IMR-90 (cell line): ENCODE measurements around the gene BARD1. TPM values are rescaled to one million over a fixed set of nuclear protein-coding genes. Genes with fewer than 3 reads are reported as not detected.

Experiments
- ATAC-seq: fragments of 200-7000 bp; cut with Tn5 transposase; 2 replicates; pipeline ENCODE4 v1.9.1; 2020; ENCODE audit warnings: low read depth, mild to moderate bottlenecking, moderate library complexity
- BruUV-seq: library from RNA; stranded (reverse); fragments of 400-500 nt; replicated peaks from 2 replicates; lab custom pipeline; 2021; lab: Mats Ljungman, UMichigan
- CTCF ChIA-PET: fragments of 300-600 bp; formaldehyde crosslinking; extraction: SDS; loops from one replicate; lab custom pipeline; 2021; ENCODE audit warnings: antibody characterized with exemption; lab: Yijun Ruan, JAX
- POLR2A ChIA-PET: fragments of 300-600 bp; sonication (Branson Sonifier 250); formaldehyde crosslinking; loops from one replicate; lab custom pipeline; 2022; ENCODE audit warnings: antibody characterized with exemption; ENCODE audit not compliant: unreplicated experiment; lab: Charles Lee
- DNase-seq: peaks from one replicate; pipeline ENCODE4 v3.0.0; 2013
- H2AFZ ChIP-seq: replicated peaks from 2 replicates; pipeline ENCODE3; 2013; ENCODE audit warnings: low read length, mild to moderate bottlenecking; ENCODE audit not compliant: poor library complexity
- H2AK5ac ChIP-seq: 2 replicates; pipeline ENCODE4 v1.6.1; 2013; ENCODE audit warnings: low read depth, low read length, inconsistent platforms
- H2AK9ac ChIP-seq: replicated peaks from 2 replicates; pipeline ENCODE3; 2013; ENCODE audit warnings: mild to moderate bottlenecking, low read depth, low read length, moderate library complexity; ENCODE audit not compliant: poor library complexity
- H2BK120ac ChIP-seq: 2 replicates; pipeline ENCODE4 v1.6.1; 2013; ENCODE audit warnings: low read depth, low read length, inconsistent platforms
- H2BK15ac ChIP-seq: 3 replicates; pipeline ENCODE4 v1.6.1; 2013; ENCODE audit warnings: low read depth, low read length, inconsistent platforms
- H2BK20ac ChIP-seq: 2 replicates; pipeline ENCODE4 v1.6.1; 2013; ENCODE audit warnings: low read depth, mild to moderate bottlenecking, inconsistent platforms, low read length, moderate library complexity
- H2BK5ac ChIP-seq: 2 replicates; pipeline ENCODE4 v1.6.1; 2013; ENCODE audit warnings: mild to moderate bottlenecking, low read depth, low read length, inconsistent platforms; ENCODE audit not compliant: poor library complexity, severe bottlenecking
- H3K14ac ChIP-seq: replicated peaks from 2 replicates; pipeline ENCODE4 v1.6.1; 2013; ENCODE audit warnings: low read depth, low read length, inconsistent platforms
- H3K18ac ChIP-seq: 2 replicates; pipeline ENCODE4 v1.6.1; 2013; ENCODE audit warnings: low read depth, low read length, control low read depth
- H3K23ac ChIP-seq: 2 replicates; pipeline ENCODE4 v1.6.1; 2013; ENCODE audit warnings: low read depth, low read length, inconsistent platforms
- H3K27ac ChIP-seq: 2 replicates; pipeline ENCODE4 v1.5.1; 2013; ENCODE audit warnings: mild to moderate bottlenecking, control low read depth, low read length; ENCODE audit not compliant: insufficient read depth
- H3K27me3 ChIP-seq: 2 replicates; pipeline ENCODE4 v1.6.1; 2013; ENCODE audit warnings: low read length; ENCODE audit not compliant: control insufficient read depth, insufficient read depth
- H3K36me3 ChIP-seq: 2 replicates; pipeline ENCODE4 v1.6.1; 2013; ENCODE audit warnings: low read length, mixed read lengths; ENCODE audit not compliant: control insufficient read depth, insufficient read depth
- H3K4ac ChIP-seq: 2 replicates; pipeline ENCODE4 v1.6.1; 2013; ENCODE audit warnings: low read depth, low read length, inconsistent platforms
- H3K4me1 ChIP-seq: 2 replicates; pipeline ENCODE4 v1.6.1; 2013; ENCODE audit warnings: low read length, mixed read lengths; ENCODE audit not compliant: control insufficient read depth, insufficient read depth
- H3K4me2 ChIP-seq: 2 replicates; pipeline ENCODE4 v1.6.1; 2013; ENCODE audit warnings: low read depth, mild to moderate bottlenecking, control low read depth, low read length, moderate library complexity
- H3K4me3 ChIP-seq: 2 replicates; pipeline ENCODE4 v1.5.1; 2013; ENCODE audit warnings: low read depth, mild to moderate bottlenecking, control low read depth, low read length, moderate library complexity; ENCODE audit not compliant: insufficient read depth
- H3K56ac ChIP-seq: 2 replicates; pipeline ENCODE4 v1.6.1; 2013; ENCODE audit warnings: low read length, inconsistent platforms; ENCODE audit not compliant: insufficient read depth; ENCODE audit errors: extremely low read depth
- H3K79me1 ChIP-seq, 2 experiments: 2 replicates each; pipeline ENCODE4 v1.6.1; 2013; ENCODE audit warnings: low read length in 2 of 2, inconsistent platforms in 1 of 2, low read depth in 1 of 2
- H3K9ac ChIP-seq: 2 replicates; pipeline ENCODE4 v1.6.1; 2013; ENCODE audit warnings: low read depth, low read length, control low read depth
- H3K9me1 ChIP-seq: 2 replicates; pipeline ENCODE4 v1.6.1; 2013; ENCODE audit warnings: low read length, inconsistent platforms; ENCODE audit not compliant: insufficient read depth
- H3K9me3 ChIP-seq: 2 replicates; pipeline ENCODE4 v1.6.1; 2013; ENCODE audit warnings: low read length; ENCODE audit not compliant: control insufficient read depth, insufficient read depth
- H4K20me1 ChIP-seq: 2 replicates; pipeline ENCODE4 v1.6.1; 2013; ENCODE audit warnings: low read length, inconsistent platforms; ENCODE audit not compliant: insufficient read depth
- H4K5ac ChIP-seq: 2 replicates; pipeline ENCODE4 v1.6.1; 2013; ENCODE audit warnings: mild to moderate bottlenecking, low read depth, low read length, control low read depth
- H4K8ac ChIP-seq, 2 experiments: 2 replicates each; pipeline ENCODE4 v1.6.1; 2013; ENCODE audit warnings: low read depth in 2 of 2, low read length in 2 of 2, control low read depth in 1 of 2, inconsistent platforms in 1 of 2
- H4K91ac ChIP-seq: 2 replicates; pipeline ENCODE4 v1.6.1; 2013; ENCODE audit warnings: low read depth, low read length, inconsistent platforms; ENCODE audit not compliant: insufficient read depth
- BHLHE40 ChIP-seq: fragments of 150-350 bp; IDR thresholded peaks from 2 replicates; pipeline ENCODE4 v1.6.1; 2016; ENCODE audit warnings: mild to moderate bottlenecking, low read depth, low read length
- CEBPB ChIP-seq: IDR thresholded peaks from 2 replicates; pipeline ENCODE4 v1.6.1; 2012; ENCODE audit warnings: low read depth, low read length, improper control_type of control experiment
- CHD1 ChIP-seq: IDR thresholded peaks from 2 replicates; pipeline ENCODE4 v1.6.1; 2012; ENCODE audit warnings: low read depth, low read length, improper control_type of control experiment
- CTCF ChIP-seq: conservative IDR thresholded peaks from 2 replicates; pipeline ENCODE4 v1.5.1; 2012; ENCODE audit warnings: mild to moderate bottlenecking, low read depth, low read length, improper control_type of control experiment
- FOS ChIP-seq: fragments of 150-350 bp; IDR thresholded peaks from 2 replicates; pipeline ENCODE4 v1.6.1; 2016; ENCODE audit warnings: low read depth, low read length
- MAFK ChIP-seq: IDR thresholded peaks from 2 replicates; pipeline ENCODE4 v1.6.1; 2012; ENCODE audit warnings: low read depth, low read length, improper control_type of control experiment
- MAZ ChIP-seq: IDR thresholded peaks from 2 replicates; pipeline ENCODE4 v1.6.1; 2012; ENCODE audit warnings: low read depth, mild to moderate bottlenecking, low read length, improper control_type of control experiment, moderate library complexity, borderline replicate concordance
- MXI1 ChIP-seq: IDR thresholded peaks from 2 replicates; pipeline ENCODE4 v1.6.1; 2012; ENCODE audit warnings: low read depth, mild to moderate bottlenecking, low read length, moderate library complexity, borderline replicate concordance
- NFE2L2 ChIP-seq: fragments of 150-350 bp; IDR thresholded peaks from 2 replicates; pipeline ENCODE4 v1.6.1; 2016; ENCODE audit warnings: low read depth, mild to moderate bottlenecking, low read length
- POLR2A ChIP-seq: IDR thresholded peaks from 2 replicates; pipeline ENCODE4 v1.6.1; 2012; ENCODE audit warnings: mild to moderate bottlenecking, low read depth, low read length
- RAD21 ChIP-seq: IDR thresholded peaks from 2 replicates; pipeline ENCODE4 v1.6.1; 2012; ENCODE audit warnings: low read length, improper control_type of control experiment
- RCOR1 ChIP-seq: IDR thresholded peaks from 2 replicates; pipeline ENCODE4 v1.6.1; 2012; ENCODE audit warnings: mild to moderate bottlenecking, low read length, improper control_type of control experiment; ENCODE audit not compliant: insufficient replicate concordance
- RFX5 ChIP-seq: IDR thresholded peaks from 2 replicates; pipeline ENCODE4 v1.8.0; 2012; ENCODE audit warnings: low read depth, mild to moderate bottlenecking, low read length, moderate library complexity
- SMC3 ChIP-seq: fragments of 150-350 bp; IDR thresholded peaks from 2 replicates; pipeline ENCODE4 v1.6.1; 2016; ENCODE audit warnings: low read depth, mild to moderate bottlenecking, antibody characterized with exemption, low read length, moderate library complexity
- USF2 ChIP-seq: fragments of 150-350 bp; IDR thresholded peaks from 2 replicates; pipeline ENCODE4 v1.6.1; 2017; ENCODE audit warnings: mild to moderate bottlenecking, antibody characterized with exemption, low read length, low read depth
- WGBS, 2 experiments: methylation state at CpG; one replicate each; pipeline versions ENCODE4 v1.1.5 to v1.1.7; 2013; ENCODE audit warnings: missing lambda C conversion rate in 2 of 2; ENCODE audit not compliant: insufficient read length in 1 of 2; ENCODE audit errors: extremely low coverage in 2 of 2; 5-methylcytosine and 5-hydroxymethylcytosine counted together
- dilution Hi-C: fragments of 300-500 bp; cut with HindIII; formaldehyde crosslinking; loops from one replicate; pipeline ENCODE4 v1.14.3; 2018; ENCODE audit warnings: low sequenced_read_pairs; ENCODE audit not compliant: unreplicated experiment
- in situ Hi-C: fragments of 300-500 bp; cut with MboI; formaldehyde crosslinking; loops from 3 replicates; pipeline ENCODE4 v1.14.3; 2019; ENCODE audit warnings: low sequenced_read_pairs, inconsistent platforms, mixed read lengths
- intact Hi-C: fragments of 100-400 bp; cut with micrococcal nuclease; formaldehyde crosslinking; loops from 2 replicates; pipeline ENCODE4 v1.10.0; 2022
- polyA plus RNA-seq, 3 experiments: library from polyadenylated mRNA; depleted of rRNA; stranded (reverse); fragments of >200 nt; gene quantifications; 2 replicates each; pipeline ENCODE4 v1.2.3, GENCODE V29; 2012; ENCODE audit warnings: low replicate concordance in 1 of 3
- total RNA-seq: library from RNA; depleted of rRNA; stranded (reverse); fragments of >200 nt; gene quantifications from 2 replicates; pipeline ENCODE4 v1.2.3, GENCODE V29; 2012
- TF ChIP-seq, protein P1 (sequence below): fragments of 150-350 bp; IDR thresholded peaks from 2 replicates; pipeline ENCODE4 v1.6.1; 2016; ENCODE audit warnings: low read depth, mild to moderate bottlenecking, low read length, moderate library complexity, borderline replicate concordance

Gene BARD1
- total and polyA plus RNA-seq, 2 of the 4 experiments (the other 2 are of a cell fraction): 3.1 to 34.6 TPM

DNA sequence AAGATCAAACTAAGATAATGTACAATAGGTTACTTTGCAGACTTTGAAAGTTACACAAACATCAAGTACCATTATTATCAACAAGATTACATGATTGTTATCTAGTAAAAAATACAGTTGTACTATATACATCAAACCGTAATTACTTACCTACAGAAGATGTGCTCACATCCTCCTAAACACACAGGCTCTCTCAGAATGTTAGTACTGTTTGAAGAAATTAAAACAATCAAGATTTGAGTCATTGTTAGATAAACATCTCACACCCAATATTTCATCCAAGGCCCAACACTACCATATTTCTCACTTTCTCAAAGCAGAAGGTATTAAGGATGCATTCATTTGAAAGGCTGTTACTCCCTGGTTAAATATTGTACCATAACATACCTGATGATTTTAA, 12.6 kb downstream of the BARD1 start:
- WGBS, 2 experiments: no CpG with 5 or more reads among the region's 1 CpG
- Histone ChIP-seq H3K9me1 (peaks cover 7% of the 10 kb centered on the region), H3K36me3 (peaks cover 2% of the 10 kb centered on the region; the same call in 1 of the 2 replicates), H2AK9ac (no peak overlapping the region), H2BK15ac (no peak overlapping the region), H3K9me3 (no peaks in the 10 kb centered on the region), H2AK5ac (no peak overlapping the region), H3K14ac (no peak overlapping the region), H3K23ac (no peak overlapping the region), H3K18ac (no peak overlapping the region), H3K4me1 (no peaks in the 10 kb centered on the region), H4K5ac (no peak overlapping the region), H4K8ac (no peak overlapping the region), H3K79me1 (peaks cover 32 to 54% of the 10 kb centered on the region in 2 experiments), H2BK5ac (no peak overlapping the region), H3K27me3 (no peaks in the 10 kb centered on the region), H3K4ac (no peak overlapping the region), H4K20me1 (no peaks in the 10 kb centered on the region), H3K56ac (no peak overlapping the region), H3K27ac (no peak overlapping the region), H3K9ac (no peak overlapping the region), H2BK120ac (no peak overlapping the region), H3K4me2 (no peak overlapping the region), H2AFZ (no peak overlapping the region), H4K91ac (no peak overlapping the region), H2BK20ac (no peak overlapping the region), H3K4me3 (no peak overlapping the region)
- no TSS peak for BruUV-seq
- DNase-seq (no peak), ATAC-seq (no peak)
- intact Hi-C loops (no loop called here), in situ Hi-C loops (no loop called here), dilution Hi-C loops (no loop called here)
- TF ChIP-seq MAFK (no peak), FOS (no peak), CTCF (no peak), CHD1 (no peak), CEBPB (no peak), MAZ (no peak), NFE2L2 (no peak), SMC3 (no peak), BHLHE40 (no peak), RCOR1 (no peak), RAD21 (no peak), USF2 (no peak), RFX5 (no peak), POLR2A (no peak), MXI1 (no peak)
- TF ChIP-seq, protein P1, sequence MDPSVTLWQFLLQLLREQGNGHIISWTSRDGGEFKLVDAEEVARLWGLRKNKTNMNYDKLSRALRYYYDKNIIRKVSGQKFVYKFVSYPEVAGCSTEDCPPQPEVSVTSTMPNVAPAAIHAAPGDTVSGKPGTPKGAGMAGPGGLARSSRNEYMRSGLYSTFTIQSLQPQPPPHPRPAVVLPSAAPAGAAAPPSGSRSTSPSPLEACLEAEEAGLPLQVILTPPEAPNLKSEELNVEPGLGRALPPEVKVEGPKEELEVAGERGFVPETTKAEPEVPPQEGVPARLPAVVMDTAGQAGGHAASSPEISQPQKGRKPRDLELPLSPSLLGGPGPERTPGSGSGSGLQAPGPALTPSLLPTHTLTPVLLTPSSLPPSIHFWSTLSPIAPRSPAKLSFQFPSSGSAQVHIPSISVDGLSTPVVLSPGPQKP: no peak
- POLR2A ChIA-PET: no interaction called here
- CTCF ChIA-PET: no interaction called here
